Cardiac septum (tissue), 1 donor: Measurements from ENCODE around the gene MAP7D1. TPM values are rescaled to one million over a fixed set of nuclear protein-coding genes. Genes with fewer than 3 reads are reported as not detected.
"Not testable (repeated sequence)": the region's sequence is repeated elsewhere in the genome, so short reads cannot be mapped to it uniquely, and the experiment has no call there.

ENCODE experiments used
- DNase-seq: peaks from one replicate; pipeline ENCODE4 v3.0.0-alpha.2; 2020; ENCODE audit warnings: low spot score
- intact Hi-C: fragments of 100-400 bp; cut with DNase I; formaldehyde crosslinking; loops from one replicate; pipeline ENCODE4 v1.14.0; 2022
- total RNA-seq: library from RNA; stranded (reverse); fragmentation: NEBNext Ultra II Directional; extraction: Animal tissue kit (Norgen Biotek cat#: 25700); gene quantifications from one replicate; pipeline ENCODE4 v1.2.1, GENCODE V29; 2021
- donor health status: DM: no; HTN: no; CAD: no.

MAP7D1 gene
- total RNA-seq, 1 donor from 2014 or later: 262 TPM

DNA sequence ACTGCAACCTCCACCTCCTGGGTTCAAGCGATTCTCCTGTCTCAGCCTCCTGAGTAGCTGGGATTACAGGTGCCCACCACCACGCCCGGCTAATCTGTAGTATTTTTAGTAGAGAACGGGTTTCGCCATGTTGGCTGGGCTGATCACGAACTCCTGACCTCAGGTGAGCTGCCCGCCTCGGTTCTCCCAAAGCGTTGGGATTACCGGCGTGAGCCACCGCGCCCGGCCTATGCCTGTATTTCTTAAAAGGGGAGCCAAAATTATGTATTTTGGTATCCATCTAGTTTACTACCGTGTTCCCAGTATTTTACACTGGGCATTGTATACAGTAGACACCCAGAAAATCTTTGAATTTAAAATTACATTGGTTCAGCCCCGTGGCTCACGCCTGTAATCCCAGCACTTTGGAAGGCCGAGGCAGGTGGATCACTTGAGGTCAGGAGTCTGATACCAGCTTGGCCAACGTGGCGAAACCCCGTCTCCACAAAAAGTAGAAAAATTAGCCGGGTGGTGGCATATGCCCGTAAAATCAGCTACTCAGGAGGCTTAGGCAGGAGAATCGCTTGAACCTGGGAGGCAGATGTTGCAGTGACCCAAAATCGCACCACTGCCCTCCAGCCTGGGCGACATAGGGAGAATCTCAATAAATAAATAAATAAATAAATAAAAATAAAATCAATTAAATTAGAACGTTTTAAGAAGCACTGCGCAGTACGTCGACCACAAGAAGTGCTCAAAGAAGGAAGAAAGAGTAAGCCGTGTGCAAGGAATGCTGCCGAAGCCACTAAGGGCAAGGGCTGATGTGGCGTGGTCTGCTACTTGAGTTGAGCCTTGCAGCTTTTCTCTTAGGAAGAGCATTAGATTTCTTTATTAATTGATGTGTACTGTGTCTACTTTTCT lies 66.8 kb downstream of the MAP7D1 start:
- no peak for DNase-seq
- intact Hi-C loops: no loop called here

DNA sequence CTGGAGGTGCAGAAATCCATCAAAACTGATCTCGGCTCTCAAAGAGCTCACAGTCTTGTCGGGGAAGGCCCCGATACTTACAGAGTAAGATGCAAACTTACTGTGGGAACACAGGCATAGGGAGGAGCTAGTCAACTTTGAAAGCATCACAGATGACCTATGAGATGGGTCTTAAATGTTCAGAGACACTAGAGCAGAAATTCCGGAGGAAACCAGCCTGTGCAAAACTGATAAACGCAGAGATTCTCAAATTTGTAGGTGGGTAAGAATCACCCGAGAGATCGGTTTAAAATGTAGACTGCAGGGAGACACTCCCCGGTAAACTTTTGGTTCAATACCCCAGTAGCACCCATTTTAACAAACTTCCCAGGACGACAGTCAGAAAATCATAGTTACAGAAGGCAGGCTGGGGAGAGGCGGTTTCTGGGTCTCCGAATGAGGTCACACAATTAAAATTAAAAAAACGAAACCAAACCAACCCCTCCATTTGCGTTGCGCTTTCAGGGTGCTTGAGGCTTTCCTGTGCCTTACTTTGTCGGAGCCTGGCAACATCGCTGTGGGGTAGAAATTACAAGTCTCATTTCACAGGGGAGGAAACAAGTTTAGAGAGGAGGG lies 67.5 kb downstream of the MAP7D1 start:
- intact Hi-C loops: no loop called here
- DNase-seq: no peak

DNA sequence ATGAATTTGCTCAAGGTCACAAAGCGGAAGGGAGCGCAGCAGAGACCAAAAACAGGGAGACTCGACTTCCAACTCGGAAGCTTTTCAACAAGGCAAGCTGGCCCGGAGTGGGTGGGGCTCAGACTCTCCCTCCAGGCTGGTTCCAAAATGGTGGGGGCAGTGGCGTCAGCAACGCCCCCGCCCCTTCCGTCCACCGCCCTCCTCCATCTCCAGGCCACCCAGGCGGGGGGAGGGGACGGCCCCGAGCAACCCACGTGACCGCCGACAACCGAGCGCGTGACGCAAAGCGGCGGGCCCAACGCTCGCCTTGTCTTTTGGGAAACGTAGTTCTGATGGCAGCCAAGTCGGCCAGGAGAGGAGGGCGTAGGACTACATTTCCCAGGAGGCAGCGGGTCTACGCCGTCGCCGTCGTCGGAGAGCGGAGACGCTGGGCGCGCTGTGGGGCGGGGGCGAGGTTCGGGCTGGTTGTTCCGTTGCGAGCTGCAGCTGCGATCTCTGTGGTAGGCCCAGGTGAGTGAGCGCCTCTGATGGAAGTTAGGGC lies 68.1 kb downstream of the MAP7D1 start, which contains the start of gene THRAP3:
Gene THRAP3, plus strand, starts transcription at position 448 of the 541 bp plus-strand sequence. CDS start 58,121 bp downstream, outside the sequence.
- intact Hi-C loops: loop anchor here (2.0 kb wide), 4 partner anchors 17 to 75 kb away; partner anchors contain the start of genes MAP7D1 and TRAPPC3
- DNase-seq: peak; percentile 100

DNA sequence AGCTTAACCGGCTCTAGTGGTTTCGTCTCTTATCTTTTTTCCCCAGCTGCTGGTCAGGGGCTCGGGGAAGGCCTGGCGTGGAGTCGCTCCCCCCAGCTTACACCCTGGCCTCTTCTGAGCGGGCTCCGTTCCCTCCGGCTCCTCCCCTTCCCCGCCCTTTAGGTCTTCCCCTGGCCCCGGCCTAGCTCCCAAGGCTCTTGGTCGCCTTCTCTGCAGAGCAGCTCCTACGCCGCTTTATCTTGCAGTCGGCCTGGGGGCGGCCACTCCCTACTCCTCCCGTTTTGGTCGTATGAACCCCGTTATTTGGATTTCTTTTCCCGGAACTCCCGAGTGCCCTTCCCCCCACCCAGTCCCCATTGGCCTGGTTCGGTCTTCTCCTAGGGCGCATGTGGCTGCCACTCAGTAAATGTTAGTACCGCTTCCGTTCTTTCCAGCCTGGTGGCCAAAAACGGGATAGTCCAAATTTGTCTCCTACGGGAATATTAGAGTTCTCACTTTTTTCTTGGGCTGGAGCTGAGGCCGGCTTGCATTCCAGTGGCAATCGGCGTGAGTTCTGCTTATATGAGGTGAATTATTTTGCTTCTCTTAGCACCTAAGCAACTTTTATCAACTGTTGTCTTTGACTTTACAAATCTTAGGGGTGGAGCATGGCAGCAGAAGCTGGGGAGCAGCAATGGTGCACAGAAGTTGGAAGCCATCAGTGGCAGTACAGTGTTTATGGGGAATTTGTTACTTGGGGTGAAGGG lies 68.8 kb downstream of the MAP7D1 start:
- intact Hi-C loops: loop anchor here (2.0 kb wide), 4 partner anchors 16 to 76 kb away; partner anchors contain the start of genes MAP7D1 and TRAPPC3
- DNase-seq: peak; percentile 92

DNA sequence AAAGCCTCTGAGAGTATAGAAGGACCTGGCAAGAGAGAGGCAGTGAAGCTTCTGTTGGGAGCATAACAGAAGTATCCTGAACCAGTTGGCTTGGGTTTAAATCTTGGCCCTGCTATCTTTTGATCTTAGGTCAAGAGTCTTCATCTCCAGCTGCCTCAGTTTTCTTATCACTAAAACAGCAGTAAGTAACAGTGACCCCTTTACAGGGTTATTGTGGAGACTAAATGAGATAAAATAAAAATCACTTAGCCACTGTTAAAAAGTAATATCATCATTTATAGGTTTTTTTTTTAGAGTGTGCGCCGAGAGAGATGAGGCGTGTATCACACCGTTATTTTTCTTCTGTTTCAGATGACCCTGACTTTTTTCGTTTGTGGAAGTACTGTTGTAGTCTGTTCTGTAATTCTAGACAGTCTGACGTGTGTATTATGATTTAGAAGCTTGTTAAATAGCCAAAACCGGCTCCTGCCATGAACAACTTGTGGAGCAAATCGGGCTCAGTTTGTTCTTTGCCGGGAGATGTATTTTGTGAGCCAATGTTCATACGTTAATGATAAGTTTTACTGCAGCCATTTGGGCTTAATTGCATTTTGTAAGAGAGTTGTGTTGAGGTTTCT lies 69.4 kb downstream of the MAP7D1 start:
- intact Hi-C loops: loop anchor here (2.0 kb wide), 4 partner anchors 15 to 77 kb away; partner anchors contain the start of genes MAP7D1 and TRAPPC3
- no peak for DNase-seq

DNA sequence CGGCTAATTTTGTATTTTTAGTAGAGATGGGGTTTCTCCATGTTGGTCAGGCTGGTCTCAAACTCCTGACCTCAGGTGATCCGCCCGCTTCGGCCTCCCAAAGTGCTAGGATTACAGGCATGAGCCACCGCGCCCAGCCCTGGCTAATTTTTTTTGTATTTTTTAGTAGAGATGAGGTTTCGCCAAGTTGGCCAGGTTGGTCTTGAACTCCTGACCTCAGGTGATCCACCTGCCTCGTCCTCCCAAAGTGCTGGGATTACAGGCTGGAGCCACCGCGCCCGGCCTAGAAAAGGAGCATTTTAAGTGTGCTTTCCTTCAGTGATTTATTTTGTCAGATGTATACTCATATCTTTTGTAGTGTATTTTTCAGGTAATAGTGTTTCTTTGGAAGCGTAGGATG lies 74.3 kb downstream of the MAP7D1 start:
- DNase-seq, intact Hi-C loops: not testable (repeated sequence)

Other genes with a start within 250 kb of the MAP7D1 start
- gene AGO3, start 225.1 kb upstream of the MAP7D1 start, total RNA-seq: 17.5 TPM
- gene TEKT2, start 72.1 kb upstream of the MAP7D1 start, total RNA-seq: not detected
- gene ADPRS, start 67.3 kb upstream of the MAP7D1 start, total RNA-seq: 17.6 TPM
- 1.7 TPM for gene COL8A2, start 30.9 kb upstream of the MAP7D1 start, total RNA-seq
- 47.9 TPM for gene TRAPPC3, start 6.7 kb upstream of the MAP7D1 start, total RNA-seq
- 86.5 TPM for gene THRAP3, start 68.3 kb downstream of the MAP7D1 start, total RNA-seq
- 3.3 TPM for gene SH3D21, start 150.2 kb downstream of the MAP7D1 start, total RNA-seq
- 11.3 TPM for gene EVA1B, start 167.5 kb downstream of the MAP7D1 start, total RNA-seq
- gene STK40, start 229.8 kb downstream of the MAP7D1 start, total RNA-seq: 75.5 TPM
- gene LSM10, start 241.7 kb downstream of the MAP7D1 start, total RNA-seq: 52.7 TPM